ENCODE data around the gene LPCAT1. TPM values are rescaled to one million over a fixed set of nuclear protein-coding genes. Genes with fewer than 3 reads are reported as not detected.

Gene LPCAT1
- total RNA-seq, 1 experiment from 2014 or later = 17.1 TPM

GRCh38 chr5:1490376-1490775 is 33.4 kb downstream of the LPCAT1 start:
- Mint-ChIP-seq H3K4me3 (ENCODE audit: unreplicated experiment) (no peak overlapping the region), H3K27ac (ENCODE audit: low read depth, unreplicated experiment) (no peak overlapping the region), H3K27me3 (ENCODE audit: insufficient read depth, unreplicated experiment) (no peaks in the 10 kb centered on the region), H3K9me3 (ENCODE audit: unreplicated experiment) (no peaks in the 10 kb centered on the region), H3K4me1 (ENCODE audit: insufficient read depth, unreplicated experiment) (no peaks in the 10 kb centered on the region), H3K36me3 (ENCODE audit: insufficient read depth, unreplicated experiment) (peaks cover 44% of the 10 kb centered on the region)
- ChIA-PET CTCF (interaction anchor here (0.7 to 1.1 kb wide), 2 partner anchors 20 to 317 kb away, joined by 3 read pairs; no protein-coding TSS in a partner anchor), POLR2A (no interaction called here)
- no TSS peak for BruUV-seq (replicated peaks)
- no peak for DNase-seq (ENCODE audit: unreplicated experiment)
- intact Hi-C loops (cut with micrococcal nuclease) = no loop called here
- TF ChIP-seq CTCF (IDR thresholded peaks at IDR 0.05; ENCODE audit: unreplicated experiment) = no peak

- H3K9me3 Mint-ChIP-seq (ENCODE audit: unreplicated experiment) = no peaks in the 10 kb centered on the region
- no peak for DNase-seq (ENCODE audit: unreplicated experiment)
- H3K4me1 Mint-ChIP-seq (ENCODE audit: insufficient read depth, unreplicated experiment) = no peaks in the 10 kb centered on the region
- ChIA-PET CTCF (interaction anchor here (0.7 to 1.1 kb wide), 4 partner anchors 20 to 595 kb away, joined by 3 read pairs; no protein-coding TSS in a partner anchor), POLR2A (no interaction called here)
- no peak overlapping the region for H3K27ac Mint-ChIP-seq (ENCODE audit: low read depth, unreplicated experiment)
- peaks cover 44% of the 10 kb centered on the region for H3K36me3 Mint-ChIP-seq (ENCODE audit: insufficient read depth, unreplicated experiment)
- intact Hi-C loops (cut with micrococcal nuclease) = loop anchor here (10.0 kb wide), 1 partner anchor 115 kb away; no protein-coding TSS in a partner anchor
- BruUV-seq (replicated peaks) = no TSS peak
- H3K4me3 Mint-ChIP-seq (ENCODE audit: unreplicated experiment) = no peak overlapping the region
- no peaks in the 10 kb centered on the region for H3K27me3 Mint-ChIP-seq (ENCODE audit: insufficient read depth, unreplicated experiment)
- TF ChIP-seq CTCF (IDR thresholded peaks at IDR 0.05; ENCODE audit: unreplicated experiment) = no peak
These were observed 34.0 kb downstream of the LPCAT1 start for GRCh38 chr5:1489754-1490153.

GRCh38 chr5:1488882-1489680 is 34.7 kb downstream of the LPCAT1 start:
- Mint-ChIP-seq H3K36me3 (ENCODE audit: insufficient read depth, unreplicated experiment) (peaks cover 44% of the 10 kb centered on the region), H3K4me1 (ENCODE audit: insufficient read depth, unreplicated experiment) (no peaks in the 10 kb centered on the region), H3K27ac (ENCODE audit: low read depth, unreplicated experiment) (no peak overlapping the region), H3K9me3 (ENCODE audit: unreplicated experiment) (no peaks in the 10 kb centered on the region), H3K4me3 (ENCODE audit: unreplicated experiment) (no peak overlapping the region), H3K27me3 (ENCODE audit: insufficient read depth, unreplicated experiment) (no peaks in the 10 kb centered on the region)
- no TSS peak for BruUV-seq (replicated peaks)
- no peak for TF ChIP-seq CTCF (IDR thresholded peaks at IDR 0.05; ENCODE audit: unreplicated experiment)
- CTCF ChIA-PET = interaction anchor here (0.7 to 0.8 kb wide), 2 partner anchors 52 to 594 kb away, joined by 3 read pairs; no protein-coding TSS in a partner anchor
- POLR2A ChIA-PET = no interaction called here
- intact Hi-C loops (cut with micrococcal nuclease) = loop anchor here (10.0 kb wide), 1 partner anchor 116 kb away; no protein-coding TSS in a partner anchor
- DNase-seq (ENCODE audit: unreplicated experiment) = no peak

GRCh38 chr5:1487079-1487764 is 36.5 kb downstream of the LPCAT1 start:
- no peak for TF ChIP-seq CTCF (IDR thresholded peaks at IDR 0.05; ENCODE audit: unreplicated experiment)
- H3K4me1 Mint-ChIP-seq (ENCODE audit: insufficient read depth, unreplicated experiment) = no peaks in the 10 kb centered on the region
- H3K36me3 Mint-ChIP-seq (ENCODE audit: insufficient read depth, unreplicated experiment) = peaks cover 39% of the 10 kb centered on the region
- H3K27ac Mint-ChIP-seq (ENCODE audit: low read depth, unreplicated experiment) = no peak overlapping the region
- no peaks in the 10 kb centered on the region for H3K9me3 Mint-ChIP-seq (ENCODE audit: unreplicated experiment)
- ChIA-PET CTCF (interaction anchor here (0.9 kb wide), 1 partner anchor 158 kb away, joined by 4 read pairs; no protein-coding TSS in a partner anchor), POLR2A (interaction anchor here (0.6 kb wide), 1 partner anchor 11 kb away, joined by 5 read pairs; no protein-coding TSS in a partner anchor)
- no TSS peak for BruUV-seq (replicated peaks)
- DNase-seq (ENCODE audit: unreplicated experiment) = no peak
- intact Hi-C loops (cut with micrococcal nuclease) = loop anchor here (10.0 kb wide), 1 partner anchor 118 kb away; no protein-coding TSS in a partner anchor
- no peak overlapping the region for H3K4me3 Mint-ChIP-seq (ENCODE audit: unreplicated experiment)
- H3K27me3 Mint-ChIP-seq (ENCODE audit: insufficient read depth, unreplicated experiment) = no peaks in the 10 kb centered on the region

Measured in MCF 10A (cell line).